GM18520 (cell line): Measurements from ENCODE around the gene CDH4.

Experiments
- ATAC-seq: cut with Tn5 transposase; IDR thresholded peaks from one replicate; pipeline ENCODE4 v1.9.1; 2021; ENCODE audit not compliant: unreplicated experiment

CDH4 gene

GRCh38 chr20:61638802-61639585, 386.9 kb downstream of the CDH4 start:
- no peak for ATAC-seq

DNA sequence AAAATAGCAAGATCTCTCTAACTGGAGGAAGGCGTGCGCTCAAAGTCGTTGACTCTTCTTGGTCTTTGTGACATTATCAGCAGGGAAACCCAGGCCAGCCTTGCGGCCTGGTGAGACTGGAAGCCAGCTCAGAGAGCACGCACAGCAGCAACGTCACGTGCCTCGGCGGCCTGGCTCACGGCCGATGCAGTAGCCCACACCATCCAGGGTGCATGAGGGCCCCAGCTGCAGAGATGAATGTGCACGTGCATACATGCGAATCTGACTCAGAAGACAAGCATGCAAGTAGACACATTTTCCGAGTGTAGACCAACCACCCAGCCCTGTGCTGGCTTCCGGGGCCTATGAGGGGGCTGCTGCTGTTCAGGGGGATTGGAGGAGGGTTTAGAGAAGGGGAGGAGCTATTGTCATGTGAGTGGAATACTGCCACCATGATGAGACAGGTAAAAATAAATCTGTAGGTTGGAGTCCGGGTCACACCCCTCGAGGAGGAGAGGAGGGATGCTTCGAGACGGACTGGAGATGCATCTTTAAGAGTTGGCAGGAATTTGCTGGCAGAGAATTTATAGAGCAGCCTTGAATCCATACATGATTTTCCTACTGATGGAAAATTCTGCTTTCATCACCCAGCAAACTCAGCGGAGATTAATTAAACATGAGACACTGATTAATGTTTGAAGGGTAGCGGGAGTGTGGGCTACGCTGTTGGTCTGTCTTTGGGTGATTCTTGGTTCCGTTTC, 388.2 kb downstream of the CDH4 start:
- no peak for ATAC-seq

- no peak for ATAC-seq
Measured at GRCh38 chr20:61640871-61641245, 388.8 kb downstream of the CDH4 start.

- ATAC-seq = no peak
Measured at GRCh38 chr20:61643656-61644377, 391.8 kb downstream of the CDH4 start.

DNA sequence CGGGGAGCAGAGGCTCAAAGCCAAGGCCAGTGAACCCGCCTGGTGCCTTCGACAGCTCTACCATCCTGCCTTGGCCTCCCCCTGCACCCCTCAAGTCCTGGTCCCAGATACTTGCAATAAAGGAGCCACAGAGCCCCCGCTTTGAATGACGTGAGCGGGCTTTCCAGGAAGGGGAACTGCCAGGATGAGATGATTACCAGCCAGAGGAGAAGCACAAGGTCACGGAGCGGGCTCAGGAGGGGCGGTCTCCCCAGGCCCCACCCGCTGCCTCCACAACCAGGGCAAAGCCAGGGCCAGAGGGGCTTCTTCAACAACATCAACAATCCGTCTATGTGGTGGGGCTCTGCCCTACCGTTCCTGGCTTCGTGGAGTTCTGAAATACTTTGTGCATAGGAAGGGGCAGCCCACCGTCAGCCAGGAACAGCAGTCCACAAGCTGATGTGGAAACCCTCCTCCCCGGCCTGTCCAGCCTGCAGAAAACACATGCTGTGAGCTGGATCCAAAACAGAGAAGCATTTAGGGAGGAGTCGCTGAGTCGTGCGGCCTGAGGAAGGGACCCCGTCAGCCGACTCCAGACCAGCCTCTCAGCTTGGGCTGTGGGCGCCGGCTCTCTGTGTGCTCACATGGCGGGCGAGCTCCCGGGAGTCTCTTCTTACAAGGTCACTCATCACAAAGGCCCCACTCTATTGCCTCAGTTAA, 392.5 kb downstream of the CDH4 start:
- no peak for ATAC-seq

- ATAC-seq = no peak
Measured at GRCh38 chr20:61645732-61646131, 393.7 kb downstream of the CDH4 start.

DNA sequence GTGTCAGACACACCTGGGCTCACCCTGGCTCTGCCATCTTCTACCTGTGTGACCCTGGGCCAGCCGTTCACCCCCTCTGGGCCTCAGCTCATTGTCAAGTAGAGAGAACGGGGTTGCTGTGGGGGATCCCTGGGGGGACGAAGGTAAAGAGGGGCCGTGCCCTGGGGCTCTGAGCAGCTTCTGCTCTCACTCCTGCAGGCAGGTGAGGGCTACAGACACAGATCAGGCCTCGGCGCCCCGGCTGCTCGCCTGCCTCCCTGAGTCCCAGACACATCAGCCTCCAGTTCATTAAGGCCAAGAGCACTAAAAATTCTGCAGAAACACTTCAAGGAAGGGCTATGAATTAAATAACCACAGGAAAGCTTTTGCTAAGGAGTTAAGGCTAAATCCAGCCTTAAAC, 394.4 kb downstream of the CDH4 start:
- ATAC-seq = no peak

DNA sequence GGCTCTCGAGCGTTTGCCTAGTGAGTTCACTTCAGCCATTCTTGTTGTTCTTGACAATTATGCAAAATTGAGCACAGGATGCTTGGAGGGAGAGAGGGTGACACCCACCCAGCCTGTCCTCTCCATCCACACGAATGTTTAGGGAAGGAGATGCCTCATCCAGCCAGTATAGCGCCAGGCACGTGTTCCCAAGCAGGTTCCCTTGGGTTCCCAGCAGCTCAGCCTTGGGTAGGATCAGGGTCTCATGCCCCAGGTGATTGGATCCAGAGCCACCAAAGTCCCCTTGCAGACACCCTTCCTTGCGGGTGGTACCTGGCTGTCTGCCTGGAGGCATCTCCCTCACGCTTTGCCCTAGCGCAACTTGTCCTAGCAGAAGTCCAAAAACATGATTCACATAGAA, 394.9 kb downstream of the CDH4 start:
- no peak for ATAC-seq

DNA sequence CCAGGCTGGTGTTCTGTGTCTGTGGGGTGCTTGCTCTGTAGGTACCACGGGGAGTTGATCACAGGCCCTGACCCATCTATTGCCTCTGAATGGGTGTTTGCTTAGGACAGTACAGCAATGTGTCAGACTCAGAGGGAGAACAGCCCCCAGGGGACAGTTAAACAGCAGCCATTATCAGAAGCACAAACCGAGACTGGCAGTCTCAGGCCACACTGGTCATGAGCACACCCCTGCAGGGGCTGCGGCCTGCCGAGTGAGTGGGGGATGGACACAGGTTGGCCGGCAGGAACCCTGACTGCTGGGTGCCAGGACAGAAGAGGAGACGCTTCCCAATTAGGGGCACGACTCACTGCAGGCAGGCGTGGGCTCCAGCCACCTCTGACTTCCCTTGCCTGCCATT, 395.6 kb downstream of the CDH4 start:
- ATAC-seq = no peak

DNA sequence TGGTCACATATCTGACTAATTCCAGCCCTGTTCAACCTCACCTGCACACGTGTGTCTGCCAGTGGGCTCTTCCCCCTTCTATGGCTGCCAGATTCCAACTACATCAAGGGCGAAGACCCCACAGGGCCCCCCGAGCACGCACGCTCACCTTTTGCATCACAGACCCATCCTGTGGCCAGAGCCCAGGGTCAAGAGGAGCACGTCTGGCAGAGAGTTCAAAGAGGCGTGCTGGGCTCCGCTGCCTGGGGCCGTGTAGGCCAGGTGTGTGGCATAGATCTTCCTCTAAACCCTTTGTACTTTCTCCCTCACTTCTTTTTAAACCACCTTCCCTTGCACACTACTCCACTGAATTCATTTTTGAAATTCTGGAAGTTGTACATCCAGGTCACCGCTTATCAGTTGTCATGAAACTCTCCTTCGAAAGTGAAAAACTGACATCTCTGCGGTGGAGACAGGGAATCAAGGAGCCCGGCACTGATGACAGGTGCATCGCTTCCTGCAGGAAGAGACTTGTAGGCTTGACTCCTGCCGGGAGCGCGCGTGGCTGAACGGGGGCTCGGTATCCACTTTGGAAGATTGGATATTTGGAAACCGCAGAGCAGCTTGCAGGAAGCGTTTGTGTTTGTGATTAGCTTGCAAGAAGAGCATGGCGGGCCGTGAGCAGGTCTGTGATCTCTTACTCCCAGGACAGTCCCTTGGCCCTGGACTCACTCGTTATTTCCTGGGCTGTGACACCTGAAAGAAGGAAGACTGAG, 397.2 kb downstream of the CDH4 start:
- ATAC-seq = no peak

GRCh38 chr20:61649860-61650162, 397.8 kb downstream of the CDH4 start:
- ATAC-seq = no peak

DNA sequence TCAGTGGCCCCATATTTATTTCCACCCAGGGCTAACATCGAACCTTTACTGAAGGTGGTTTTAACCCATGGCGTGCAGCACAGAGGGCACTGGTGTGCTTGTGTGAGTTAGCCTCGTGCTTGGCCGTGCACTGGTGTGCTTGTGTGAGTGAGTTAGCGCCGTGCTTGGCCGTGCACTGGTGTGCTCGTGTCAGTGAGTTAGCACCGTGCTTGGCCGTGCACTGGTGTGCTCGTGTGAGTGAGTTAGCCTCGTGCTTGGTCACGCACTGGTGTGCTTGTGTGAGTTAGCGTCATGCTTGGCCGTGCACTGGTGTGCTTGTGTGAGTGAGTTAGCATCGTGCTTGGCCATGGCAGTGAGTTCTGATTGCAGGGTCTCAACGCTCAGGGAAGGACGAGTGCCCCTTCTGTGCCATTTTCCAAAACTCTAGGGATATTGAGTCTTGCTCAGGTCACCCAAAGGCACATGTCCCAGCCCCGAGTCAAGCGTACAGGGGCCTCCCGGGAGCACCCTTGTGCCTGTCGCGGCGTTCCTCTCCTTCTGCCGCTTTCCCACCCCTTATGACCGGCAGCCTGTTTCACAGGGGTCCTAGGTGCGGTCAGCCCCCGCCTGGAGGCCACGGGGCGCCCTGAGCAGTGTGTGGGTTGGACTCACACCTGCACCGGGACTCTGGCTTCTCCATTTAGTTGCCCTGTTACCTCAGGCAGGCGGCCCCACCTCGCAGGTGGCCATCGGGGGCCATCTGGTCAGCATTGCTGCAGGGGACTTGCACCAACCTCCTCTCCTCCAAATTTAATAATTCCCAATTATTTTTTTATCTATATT, 399.1 kb downstream of the CDH4 start:
- no peak for ATAC-seq

- ATAC-seq = no peak
Measured at GRCh38 chr20:61652146-61652545, 400.1 kb downstream of the CDH4 start.

DNA sequence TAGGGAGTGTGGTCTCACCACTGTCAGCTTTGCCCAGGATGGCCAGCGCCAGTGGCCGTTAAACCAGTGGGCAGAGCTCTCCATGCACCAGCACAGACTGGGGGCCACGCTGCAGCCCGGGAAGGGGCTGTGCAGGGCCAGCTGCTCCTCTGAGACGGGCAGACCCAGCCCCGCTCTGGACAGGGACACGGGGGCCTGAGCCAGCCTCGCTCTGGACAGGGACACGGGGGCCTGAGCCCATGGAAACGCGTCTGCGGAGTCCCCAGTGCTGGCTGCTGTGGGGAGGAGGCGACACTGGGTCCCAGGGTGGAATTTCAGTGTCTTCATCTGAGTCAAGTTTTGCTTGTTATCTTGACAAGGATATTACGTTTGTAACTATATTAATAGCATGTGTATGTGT, 402.7 kb downstream of the CDH4 start:
- no peak for ATAC-seq

- ATAC-seq = no peak
Measured at GRCh38 chr20:61655591-61655990, 403.5 kb downstream of the CDH4 start.

DNA sequence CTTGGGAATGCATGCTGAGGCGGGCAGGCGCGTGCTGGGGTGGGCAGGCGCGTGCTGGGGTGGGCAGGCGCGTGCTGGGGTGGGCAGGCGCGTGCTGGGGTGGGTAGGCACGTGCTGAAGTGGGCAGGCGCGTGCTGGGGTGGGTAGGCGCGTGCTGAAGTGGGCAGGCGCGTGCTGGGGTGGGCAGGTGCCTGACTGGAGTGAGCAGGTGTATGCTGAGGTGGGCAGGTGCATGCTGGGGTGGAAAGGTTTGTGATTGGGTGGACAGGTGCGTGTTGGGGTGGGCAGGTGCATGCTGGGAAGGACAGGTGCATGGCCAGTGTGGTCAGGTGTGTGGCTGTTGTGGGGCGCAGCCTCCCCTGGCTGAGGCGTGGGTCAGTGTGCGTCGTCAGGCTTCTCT, 404.1 kb downstream of the CDH4 start:
- no peak for ATAC-seq

DNA sequence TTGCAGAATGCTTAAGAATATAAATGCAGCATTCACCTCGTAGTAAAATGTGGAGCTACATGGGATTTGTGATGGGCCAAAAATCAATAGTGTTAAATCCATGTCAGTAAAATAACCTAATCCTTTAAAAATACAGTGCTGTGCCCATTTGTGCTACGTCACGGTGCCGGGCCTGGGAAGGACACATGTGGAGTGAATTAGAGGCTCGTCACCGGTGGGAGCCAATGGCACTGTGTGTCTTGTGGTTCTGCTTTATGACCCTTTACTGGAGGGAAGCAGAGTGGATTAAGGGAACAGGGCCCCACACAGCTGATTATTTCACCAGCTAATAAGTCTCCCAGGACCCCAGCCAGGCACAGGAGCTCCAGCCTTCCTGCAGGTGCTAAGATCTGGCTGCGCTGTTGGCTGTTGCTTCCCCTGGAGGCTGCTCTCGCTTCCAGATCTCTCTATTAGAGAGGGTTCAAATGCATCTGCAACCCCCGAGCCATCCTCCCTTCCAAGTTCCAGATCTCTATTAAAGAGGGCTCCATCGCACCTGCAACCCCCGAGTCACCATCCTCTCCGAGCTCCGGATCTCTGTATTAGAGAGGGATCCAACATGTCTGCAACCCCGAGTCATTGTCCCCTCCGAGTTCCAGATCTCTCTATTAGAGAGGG, 405.8 kb downstream of the CDH4 start:
- no peak for ATAC-seq

DNA sequence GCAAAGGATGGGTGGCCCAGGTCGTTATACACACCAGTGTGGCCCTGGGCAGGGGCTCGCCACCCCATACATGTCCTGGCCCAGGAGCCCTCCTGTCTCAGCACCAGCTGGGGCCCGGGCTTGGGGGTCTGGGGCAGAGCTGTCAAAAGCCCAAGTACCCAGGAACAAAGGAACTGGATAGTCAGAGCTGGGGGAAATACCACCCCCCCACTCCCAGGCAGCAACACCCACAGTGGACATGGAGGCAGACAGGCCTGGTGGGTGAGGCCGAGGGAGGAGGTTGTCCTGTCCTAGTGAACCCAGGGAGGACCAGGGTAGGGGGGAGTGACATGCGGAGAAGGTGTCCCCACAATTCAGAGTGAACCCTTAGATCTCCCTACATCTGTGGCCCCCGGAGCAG, 406.5 kb downstream of the CDH4 start:
- no peak for ATAC-seq

DNA sequence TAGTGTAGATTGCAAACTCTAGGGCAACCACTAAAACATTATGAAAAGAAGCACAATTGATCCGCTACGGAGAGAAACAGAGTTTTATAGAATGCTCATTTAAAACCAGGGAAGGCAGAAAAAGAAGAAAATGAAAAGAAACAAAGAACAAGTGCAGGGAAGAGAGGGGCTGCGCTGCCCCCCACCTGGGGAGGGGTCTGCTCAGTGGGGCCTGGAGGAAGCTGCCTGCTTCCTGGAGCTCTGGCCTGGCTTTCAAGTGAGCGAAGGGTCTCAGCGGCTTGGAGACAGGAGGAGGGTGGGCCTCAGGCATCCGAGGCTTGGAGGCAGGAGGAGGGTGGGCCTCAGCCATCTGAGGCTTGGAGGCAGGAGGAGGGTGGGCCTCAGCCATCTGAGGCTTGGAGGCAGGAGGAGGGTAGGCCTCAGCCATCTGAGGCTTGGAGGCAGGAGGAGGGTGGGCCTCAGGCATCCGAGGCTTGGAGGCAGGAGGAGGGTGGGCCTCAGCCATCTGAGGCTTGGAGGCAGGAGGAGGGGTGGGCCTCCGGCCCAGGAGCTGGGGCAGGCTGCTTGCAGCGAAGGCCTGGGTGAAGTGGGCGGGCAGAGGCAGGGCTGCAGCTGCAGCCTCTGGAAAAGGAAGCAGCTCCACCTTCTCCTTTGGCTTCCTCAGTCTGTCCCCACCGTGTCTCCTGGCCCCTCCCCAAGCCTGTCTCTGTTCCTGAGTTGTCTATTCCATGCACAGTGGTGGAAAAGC, 407.4 kb downstream of the CDH4 start:
- no peak for ATAC-seq
